Uterine smooth muscle cell (primary cell): ENCODE measurements around the gene PYY. TPM values are rescaled to one million over a fixed set of nuclear protein-coding genes. Genes with fewer than 3 reads are reported as not detected.

Experiments used
- total RNA-seq: library from RNA; depleted of rRNA; stranded (reverse); fragments of >200 nt; gene quantifications from 2 replicates; pipeline ENCODE4 v1.2.3, GENCODE V29; 2014

Gene PYY
- not detected in 2 replicates for total RNA-seq

DNA sequence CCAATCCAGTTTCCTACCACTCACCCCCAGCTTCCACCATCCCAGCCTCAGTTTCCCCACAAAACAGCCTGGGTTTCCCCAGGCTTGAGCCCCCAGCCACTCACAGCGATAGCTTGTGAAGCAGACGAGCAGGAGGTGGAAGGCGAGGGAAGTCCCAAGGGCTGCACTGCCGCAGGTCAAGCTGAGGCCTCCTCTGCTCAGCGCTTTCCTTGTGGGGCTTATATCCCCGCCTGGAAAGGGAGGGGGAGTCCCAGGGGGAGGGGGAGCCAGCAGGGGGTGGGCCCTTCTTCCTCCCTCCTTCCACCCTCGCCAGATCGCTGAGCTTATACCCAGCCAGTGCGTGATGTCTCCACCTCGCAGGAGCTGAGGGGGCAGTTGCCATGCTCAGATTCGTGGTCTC, at the start of gene PYY:
Gene PYY, minus strand, starts transcription at position 195 of the 400 bp plus-strand sequence. CDS start 457 bp downstream, outside the sequence.

DNA sequence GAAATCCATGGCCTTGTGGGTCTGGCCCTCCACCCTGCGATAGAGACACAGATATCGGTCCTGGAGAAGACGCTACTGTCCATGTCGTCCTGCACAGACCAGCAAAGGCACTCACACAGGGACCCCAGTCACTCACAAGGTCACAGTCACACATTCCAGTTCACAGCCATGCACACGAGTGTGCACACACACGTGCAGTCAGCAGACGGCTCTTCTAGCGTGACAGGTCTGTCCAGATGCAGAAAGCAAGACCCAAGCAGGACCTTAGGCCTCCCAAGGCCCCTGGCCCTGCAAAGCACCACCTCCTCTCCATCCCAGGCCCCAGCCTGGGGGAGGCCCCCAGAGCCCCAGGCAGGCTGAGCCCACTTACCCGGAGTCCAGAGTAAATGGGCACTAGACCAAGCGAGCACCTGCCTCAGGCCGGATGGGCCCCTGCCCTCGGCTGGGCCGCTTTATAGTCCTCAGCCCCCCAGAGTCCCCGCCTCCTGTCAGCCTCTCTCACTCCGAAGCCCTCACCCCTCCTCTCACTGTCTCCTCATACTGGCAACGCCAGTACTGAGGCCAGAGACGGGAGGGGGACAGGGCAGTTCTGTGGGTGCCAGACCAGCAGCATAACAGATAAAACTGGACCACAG, 11.6 kb downstream of the PYY start, which contains the start of gene PPY:
Gene PPY, minus strand, starts transcription at position 426 of the 635 bp plus-strand sequence. CDS start 822 bp downstream, outside the sequence.

DNA sequence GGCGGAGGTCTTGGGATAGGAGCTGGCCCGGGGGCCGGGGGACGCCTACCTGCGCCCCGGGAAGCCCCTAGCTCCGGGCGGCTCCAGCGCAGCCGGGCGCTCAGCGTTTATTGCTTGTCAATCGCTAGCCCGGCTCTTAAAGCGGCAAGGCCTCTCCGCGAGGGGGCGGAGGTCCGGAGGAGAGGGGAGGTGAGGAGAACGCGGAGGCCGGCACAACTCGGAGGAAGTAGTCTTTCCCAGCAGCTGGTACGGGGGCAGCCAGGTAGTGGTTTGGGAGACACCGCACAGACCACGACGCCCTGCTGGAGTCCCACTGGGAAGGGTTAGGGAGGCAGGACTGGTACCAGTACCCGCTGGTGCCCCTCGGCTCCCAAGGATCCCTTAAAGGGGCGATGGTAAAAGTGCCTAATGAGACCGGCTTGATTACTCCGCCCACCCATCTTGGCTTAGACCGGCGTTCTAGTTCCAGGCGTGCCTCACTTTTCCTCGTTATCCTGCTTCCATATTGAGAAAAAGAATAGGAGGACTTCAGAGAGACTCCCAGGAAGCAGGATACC, 46.2 kb downstream of the PYY start, which contains the start of gene MPP2:
Gene MPP2, minus strand, starts transcription at position 112 of the 557 bp plus-strand sequence. CDS start 3,076 bp downstream, outside the sequence.

Other genes starting within 250 kb of the PYY start
- not detected in 2 replicates for gene SOST, start 195.1 kb downstream of the PYY start, total RNA-seq
- 55.0 and 65.4 TPM in 2 replicates for gene DUSP3, start 175.0 kb downstream of the PYY start, total RNA-seq
- gene CFAP97D1, start 173.5 kb downstream of the PYY start, total RNA-seq = under 0.01 TPM in 1 of 2 replicates, not detected in the other
- gene MPP3, start 120.8 kb downstream of the PYY start, total RNA-seq = 16.2 and 24.5 TPM in 2 replicates
- gene CD300LG, start 106.8 kb downstream of the PYY start, total RNA-seq = not detected in 2 replicates
- gene MPP2, start 46.4 kb downstream of the PYY start, total RNA-seq = 2.1 and 3.9 TPM in 2 replicates
- gene PPY, start 11.5 kb downstream of the PYY start, total RNA-seq = not detected in 2 replicates
- 2.9 and 6.4 TPM in 2 replicates for gene NAGS, start 50.7 kb upstream of the PYY start, total RNA-seq
- 88.3 and 104 TPM in 2 replicates for gene TMEM101, start 61.0 kb upstream of the PYY start, total RNA-seq
- 28.9 and 30.1 TPM in 2 replicates for gene LSM12, start 112.7 kb upstream of the PYY start, total RNA-seq
- 23.5 and 25.1 TPM in 2 replicates for gene G6PC3, start 116.8 kb upstream of the PYY start, total RNA-seq
- gene HDAC5, start 169.7 kb upstream of the PYY start, total RNA-seq = 66.2 and 79.5 TPM in 2 replicates
- 1.00 and 5.1 TPM in 2 replicates for gene HROB, start 188.0 kb upstream of the PYY start, total RNA-seq
- under 0.01 and 0.25 TPM in 2 replicates for gene ASB16, start 216.8 kb upstream of the PYY start, total RNA-seq
- gene TMUB2, start 233.0 kb upstream of the PYY start, total RNA-seq = 24.5 and 28.1 TPM in 2 replicates
- 40.2 and 46.3 TPM in 2 replicates for gene ATXN7L3, start 245.9 kb upstream of the PYY start, total RNA-seq